H9 (cell line): ENCODE results near the gene ERAL1. TPM values are rescaled to one million over a fixed set of nuclear protein-coding genes. Genes with fewer than 3 reads are reported as not detected.
A peak's percentile ranks its signal among the peaks of the same experiment; 100 is the strongest.

ENCODE experiments used
- DNase-seq: peaks from one replicate; pipeline ENCODE4 v3.0.0-alpha.2; 2017
- H2AFZ ChIP-seq: one replicate; pipeline ENCODE4 v1.6.1; 2013; ENCODE audit warnings: mild to moderate bottlenecking, low read length, control low read depth, moderate library complexity
- H2AK5ac ChIP-seq: 2 replicates; pipeline ENCODE4 v1.6.1; 2013; ENCODE audit warnings: low read length, control low read depth, mixed read lengths; ENCODE audit not compliant: insufficient read length
- H2BK120ac ChIP-seq: one replicate; pipeline ENCODE4 v1.6.1; 2013; ENCODE audit warnings: low read depth, mild to moderate bottlenecking, low read length, control low read depth, inconsistent platforms; ENCODE audit not compliant: poor library complexity, severe bottlenecking
- H2BK12ac ChIP-seq: 2 replicates; pipeline ENCODE4 v1.6.1; 2013; ENCODE audit warnings: low read length, control low read depth, mixed read lengths, low read depth; ENCODE audit not compliant: insufficient read length
- H2BK15ac ChIP-seq: 2 replicates; pipeline ENCODE4 v1.6.1; 2013; ENCODE audit warnings: low read depth, low read length, control low read depth
- H2BK20ac ChIP-seq: one replicate; pipeline ENCODE4 v1.6.1; 2013; ENCODE audit warnings: low read depth, mild to moderate bottlenecking, low read length, control low read depth, inconsistent platforms; ENCODE audit not compliant: poor library complexity, severe bottlenecking
- H2BK5ac ChIP-seq: 2 replicates; pipeline ENCODE4 v1.6.1; 2013; ENCODE audit warnings: low read length, control low read depth, mixed read lengths; ENCODE audit not compliant: insufficient read length
- H3K14ac ChIP-seq: 2 replicates; pipeline ENCODE4 v1.6.1; 2013; ENCODE audit warnings: low read length, control low read depth; ENCODE audit not compliant: insufficient read depth
- H3K18ac ChIP-seq: 2 replicates; pipeline ENCODE4 v1.6.1; 2013; ENCODE audit warnings: low read depth, mild to moderate bottlenecking, mixed read lengths, low read length, control low read depth; ENCODE audit not compliant: insufficient read length
- H3K23ac ChIP-seq: 2 replicates; pipeline ENCODE4 v1.6.1; 2013; ENCODE audit warnings: low read length, control low read depth, mixed read lengths, low read depth; ENCODE audit not compliant: insufficient read length
- H3K23me2 ChIP-seq: 2 replicates; pipeline ENCODE4 v1.6.1; 2013; ENCODE audit warnings: low read depth, mild to moderate bottlenecking, mixed read lengths, low read length, control low read depth; ENCODE audit not compliant: insufficient read length, poor library complexity, severe bottlenecking
- H3K27ac ChIP-seq: 2 replicates; pipeline ENCODE4 v1.5.1; 2013; ENCODE audit warnings: low read length, control low read depth, mixed read lengths, low read depth; ENCODE audit not compliant: insufficient read length
- H3K27me3 ChIP-seq: 2 replicates; pipeline ENCODE4 v1.6.1; 2013; ENCODE audit warnings: low read length, control low read depth, inconsistent platforms; ENCODE audit not compliant: insufficient read depth
- H3K4ac ChIP-seq: 2 replicates; pipeline ENCODE4 v1.6.1; 2013; ENCODE audit warnings: low read depth, mild to moderate bottlenecking, control low read depth, inconsistent platforms, low read length, moderate library complexity
- H3K4me1 ChIP-seq: 2 replicates; pipeline ENCODE4 v1.6.1; 2013; ENCODE audit warnings: low read length, control low read depth, inconsistent platforms; ENCODE audit not compliant: insufficient read depth
- H3K4me2 ChIP-seq: 2 replicates; pipeline ENCODE4 v1.6.1; 2013; ENCODE audit warnings: low read length, control low read depth, mixed read lengths; ENCODE audit not compliant: insufficient read length, insufficient read depth
- H3K56ac ChIP-seq: 2 replicates; pipeline ENCODE4 v1.6.1; 2013; ENCODE audit warnings: low read depth, mild to moderate bottlenecking, mixed read lengths, low read length, control low read depth; ENCODE audit not compliant: insufficient read length
- H3K79me1 ChIP-seq: 2 replicates; pipeline ENCODE4 v1.6.1; 2013; ENCODE audit warnings: low read depth, mild to moderate bottlenecking, moderate library complexity, low read length, control low read depth, inconsistent platforms; ENCODE audit not compliant: insufficient read depth, poor library complexity, severe bottlenecking
- H3K79me2 ChIP-seq: 2 replicates; pipeline ENCODE4 v1.6.1; 2013; ENCODE audit warnings: low read length, control low read depth, inconsistent platforms; ENCODE audit not compliant: insufficient read depth
- H3K9ac ChIP-seq: 2 replicates; pipeline ENCODE4 v1.6.1; 2013; ENCODE audit warnings: low read length, control low read depth, mixed read lengths; ENCODE audit not compliant: insufficient read length; ENCODE audit errors: extremely low read depth
- H3K9me3 ChIP-seq: one replicate; pipeline ENCODE4 v1.6.1; 2013; ENCODE audit warnings: low read depth, low read length, inconsistent platforms; ENCODE audit not compliant: control insufficient read depth
- H3T11ph ChIP-seq: one replicate; pipeline ENCODE4 v1.6.1; 2013; ENCODE audit warnings: mild to moderate bottlenecking, low read length, control low read depth, inconsistent platforms
- H4K20me1 ChIP-seq: one replicate; pipeline ENCODE4 v1.6.1; 2013; ENCODE audit not compliant: control insufficient read depth, insufficient read length, insufficient read depth
- H4K5ac ChIP-seq: 2 replicates; pipeline ENCODE4 v1.6.1; 2013; ENCODE audit warnings: low read depth, mild to moderate bottlenecking, mixed read lengths, low read length, control low read depth; ENCODE audit not compliant: insufficient read length
- H4K8ac ChIP-seq: replicated peaks from 2 replicates; pipeline ENCODE4 v1.6.1; 2013; ENCODE audit warnings: low read length, control low read depth, mixed read lengths, low read depth; ENCODE audit not compliant: insufficient read length
- H4K91ac ChIP-seq: 2 replicates; pipeline ENCODE4 v1.6.1; 2013; ENCODE audit warnings: low read depth, mild to moderate bottlenecking, moderate library complexity, mixed read lengths, low read length, control low read depth; ENCODE audit not compliant: insufficient read length
- H3K27ac Mint-ChIP-seq, 3 experiments: 2 replicates in 2 of 3; 3 replicates in 1 of 3; pipeline ENCODE4 v1.8.0; 2020 to 2021; ENCODE audit warnings: mixed read lengths in 3 of 3, mild to moderate bottlenecking in 1 of 3, moderate library complexity in 1 of 3
- H3K27me3 Mint-ChIP-seq: 2 replicates; pipeline ENCODE4 v1.8.0; 2021; ENCODE audit warnings: low read depth, mild to moderate bottlenecking, moderate library complexity, mixed read lengths
- H3K36me3 Mint-ChIP-seq, 3 experiments: 2 replicates in 2 of 3; 3 replicates in 1 of 3; pipeline ENCODE4 v1.8.0; 2020 to 2021; ENCODE audit warnings: low read depth in 3 of 3, mixed read lengths in 3 of 3; ENCODE audit not compliant: insufficient read depth in 1 of 3
- H3K4me1 Mint-ChIP-seq, 2 experiments: 2 replicates each; pipeline ENCODE4 v1.8.0; 2020; ENCODE audit warnings: mixed read lengths in 2 of 2
- H3K4me3 Mint-ChIP-seq, 2 experiments: 2 replicates in 1 of 2; 3 replicates in 1 of 2; pipeline ENCODE4 v1.8.0; 2020 to 2021; ENCODE audit warnings: mild to moderate bottlenecking in 2 of 2, mixed read lengths in 2 of 2, moderate library complexity in 1 of 2
- H3K9me3 Mint-ChIP-seq, 2 experiments: 2 replicates in 1 of 2; 3 replicates in 1 of 2; pipeline ENCODE4 v1.8.0; 2020; ENCODE audit warnings: mild to moderate bottlenecking in 2 of 2, mixed read lengths in 2 of 2, moderate library complexity in 1 of 2
- WGBS: extraction: QIAGEN DNeasy Blood & Tissue Kit; methylation state at CpG from one replicate; pipeline ENCODE4 v1.1.7; 2013; ENCODE audit warnings: missing lambda C conversion rate, low lambda C conversion rate, mixed read lengths; ENCODE audit not compliant: insufficient read length; ENCODE audit errors: extremely low coverage; 5-methylcytosine and 5-hydroxymethylcytosine counted together
- total RNA-seq: library from RNA; stranded (reverse); gene quantifications from 2 replicates; pipeline ENCODE4 v1.2.1, GENCODE V29; 2021
- TF ChIP-seq, protein P1 (sequence below): fragments of 200-600 bp; sonication (generic); conservative IDR thresholded peaks from 3 replicates; pipeline ENCODE4 v1.8.0; 2021; ENCODE audit warnings: antibody characterized with exemption, mild to moderate bottlenecking

Gene ERAL1
- total RNA-seq, 1 experiment from 2014 or later: 67.8 TPM

GRCh38 chr17:28841901-28842281, 12.9 kb upstream of the ERAL1 start:
- Histone ChIP-seq H3K4me2 (peak overlapping the region; percentile 99), H3K23ac (no peak overlapping the region), H3K4me1 (no peaks in the 10 kb centered on the region), H2BK12ac (no peak overlapping the region), H2BK5ac (no peak overlapping the region), H3K56ac (no peak overlapping the region), H2BK20ac (no peak overlapping the region), H3K4ac (no peak overlapping the region), H3K9me3 (no peaks in the 10 kb centered on the region), H3K14ac (0 out of 2 replicates have a peak overlapping the region, but pooled peaks have one; percentile 76), H3K18ac (no peak overlapping the region), H3K23me2 (peaks cover 6% of the 10 kb centered on the region), H3K9ac (peak overlapping the region; percentile 84), H4K5ac (no peak overlapping the region), H4K91ac (no peak overlapping the region), H2BK120ac (no peak overlapping the region), H2BK15ac (no peak overlapping the region), H4K20me1 (no peaks in the 10 kb centered on the region), H3K79me2 (peaks cover 19% of the 10 kb centered on the region; the same call in 1 of the 2 replicates), H3K27me3 (no peaks in the 10 kb centered on the region), H3K79me1 (peaks cover 3% of the 10 kb centered on the region), H3K27ac (no peak overlapping the region), H2AK5ac (no peak overlapping the region), H4K8ac (no peak overlapping the region), H3T11ph (no peak overlapping the region), H2AFZ (no peak overlapping the region)
- H3K36me3 Mint-ChIP-seq: peaks cover 0 to 5% (median 2%) of the 10 kb centered on the region in 3 experiments; a peak in 5 of 7 replicates
- H3K27ac Mint-ChIP-seq: peak overlapping the region; percentile 91 to 98 (median 93); a peak in 6 of 7 replicates
- no peaks in the 10 kb centered on the region for H3K27me3 Mint-ChIP-seq
- peak overlapping the region; percentile 98 to 100 for H3K4me3 Mint-ChIP-seq
- no peaks in the 10 kb centered on the region for H3K9me3 Mint-ChIP-seq
- TF ChIP-seq, protein P1, sequence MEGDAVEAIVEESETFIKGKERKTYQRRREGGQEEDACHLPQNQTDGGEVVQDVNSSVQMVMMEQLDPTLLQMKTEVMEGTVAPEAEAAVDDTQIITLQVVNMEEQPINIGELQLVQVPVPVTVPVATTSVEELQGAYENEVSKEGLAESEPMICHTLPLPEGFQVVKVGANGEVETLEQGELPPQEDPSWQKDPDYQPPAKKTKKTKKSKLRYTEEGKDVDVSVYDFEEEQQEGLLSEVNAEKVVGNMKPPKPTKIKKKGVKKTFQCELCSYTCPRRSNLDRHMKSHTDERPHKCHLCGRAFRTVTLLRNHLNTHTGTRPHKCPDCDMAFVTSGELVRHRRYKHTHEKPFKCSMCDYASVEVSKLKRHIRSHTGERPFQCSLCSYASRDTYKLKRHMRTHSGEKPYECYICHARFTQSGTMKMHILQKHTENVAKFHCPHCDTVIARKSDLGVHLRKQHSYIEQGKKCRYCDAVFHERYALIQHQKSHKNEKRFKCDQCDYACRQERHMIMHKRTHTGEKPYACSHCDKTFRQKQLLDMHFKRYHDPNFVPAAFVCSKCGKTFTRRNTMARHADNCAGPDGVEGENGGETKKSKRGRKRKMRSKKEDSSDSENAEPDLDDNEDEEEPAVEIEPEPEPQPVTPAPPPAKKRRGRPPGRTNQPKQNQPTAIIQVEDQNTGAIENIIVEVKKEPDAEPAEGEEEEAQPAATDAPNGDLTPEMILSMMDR: no peak
- no CpG with 5 or more reads among the region's 6 CpGs for WGBS
- H3K4me1 Mint-ChIP-seq: peaks cover 8 to 14% of the 10 kb centered on the region in 2 experiments
- DNase-seq: no peak
